ENCODE data around the gene ATRNL1. TPM values are rescaled to one million over a fixed set of nuclear protein-coding genes. Genes with fewer than 3 reads are reported as not detected.
"Not testable (repeated sequence)": the region's sequence is repeated elsewhere in the genome, so short reads cannot be mapped to it uniquely, and the experiment has no call there.

ATRNL1 gene
- total RNA-seq, 1 donor from 2014 or later = 15.5 TPM

DNA sequence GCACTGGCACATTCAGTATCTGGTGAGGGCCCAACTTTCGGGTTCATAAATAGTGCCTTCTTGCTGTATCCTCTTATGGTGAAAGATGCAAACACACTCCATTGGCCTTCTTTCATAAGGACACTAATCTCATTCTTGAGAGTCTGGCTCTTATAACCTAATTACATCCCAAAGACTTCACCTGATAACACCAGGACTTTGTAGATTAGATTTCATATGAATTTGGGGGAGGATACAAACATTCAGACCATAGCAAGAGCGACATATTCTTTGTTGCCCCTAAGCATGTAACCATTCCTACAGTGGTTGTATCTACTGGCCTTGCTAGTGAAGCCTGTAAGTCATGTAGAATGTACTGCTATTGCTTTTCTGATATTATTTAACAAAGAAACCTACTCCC lies 654.6 kb downstream of the ATRNL1 start:
- intact Hi-C loops (cut with DNase I) = no loop called here
- H3K36me3 ChIP-seq = no peaks in the 10 kb centered on the region
- H3K4me1 ChIP-seq = no peaks in the 10 kb centered on the region
- no peak for DNase-seq (ENCODE audit: extremely low spot score in 2 of 2)
- no peak overlapping the region for H3K4me3 ChIP-seq
- H3K27me3 ChIP-seq = no peaks in the 10 kb centered on the region
- no peaks in the 10 kb centered on the region for H3K9me3 ChIP-seq
- TF ChIP-seq CTCF (IDR thresholded peaks at IDR 0.05) (no peak), POLR2A (IDR thresholded peaks at IDR 0.05) (no peak), POLR2AphosphoS5 (IDR thresholded peaks at IDR 0.05; ENCODE audit: insufficient read depth in 1 of 2, low read depth in 1 of 2) (no peak)
- H3K27ac ChIP-seq = no peak overlapping the region

DNA sequence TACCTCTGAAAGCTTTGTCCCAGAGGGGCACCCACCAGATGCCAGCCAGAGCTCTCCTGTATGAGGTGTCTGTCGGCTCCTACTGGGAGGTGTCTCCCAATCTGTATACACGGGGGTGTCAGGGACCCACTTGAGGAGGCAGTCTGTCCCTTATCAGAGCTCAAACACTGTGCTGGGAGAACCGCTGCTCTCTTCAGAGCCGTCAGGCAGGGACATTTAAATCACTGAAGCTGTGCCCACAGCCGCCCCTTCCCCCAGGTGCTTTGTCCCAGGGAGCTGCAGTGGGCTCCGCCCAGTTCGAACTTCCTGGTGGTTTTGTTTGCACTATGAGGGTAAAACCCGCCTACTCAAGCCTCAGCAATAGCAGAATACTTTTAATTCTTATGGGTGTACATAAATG lies 665.3 kb downstream of the ATRNL1 start:
- H3K27me3 ChIP-seq; H3K36me3 ChIP-seq; DNase-seq (ENCODE audit: extremely low spot score in 2 of 2); H3K9me3 ChIP-seq; H3K27ac ChIP-seq; H3K4me3 ChIP-seq; H3K4me1 ChIP-seq; intact Hi-C loops (cut with DNase I): not testable (repeated sequence)

DNA sequence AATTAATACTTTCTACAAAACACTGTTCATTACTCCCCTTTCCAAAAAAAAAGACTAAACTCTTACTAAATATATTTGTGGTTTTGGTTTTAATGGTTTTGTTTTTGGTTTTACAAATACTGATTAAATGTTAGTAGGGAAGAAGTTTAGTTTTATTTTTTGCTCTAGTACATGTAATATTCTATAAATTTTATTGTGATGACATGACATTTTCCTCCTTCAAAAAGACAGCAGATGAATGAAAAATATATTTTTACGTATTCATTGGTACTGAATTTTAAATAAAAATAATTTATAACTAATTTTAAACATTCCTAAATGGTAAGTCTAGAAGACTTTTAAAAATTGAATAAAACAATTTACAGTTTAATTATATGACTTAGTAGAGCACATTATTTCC lies 667.0 kb downstream of the ATRNL1 start:
- H3K9me3 ChIP-seq = no peaks in the 10 kb centered on the region
- H3K4me3 ChIP-seq = no peak overlapping the region
- H3K27ac ChIP-seq = no peak overlapping the region
- H3K27me3 ChIP-seq = no peaks in the 10 kb centered on the region
- no peak for DNase-seq (ENCODE audit: extremely low spot score in 2 of 2)
- H3K36me3 ChIP-seq = no peaks in the 10 kb centered on the region
- intact Hi-C loops (cut with DNase I) = no loop called here
- TF ChIP-seq POLR2AphosphoS5 (IDR thresholded peaks at IDR 0.05; ENCODE audit: insufficient read depth in 1 of 2, low read depth in 1 of 2) (no peak), POLR2A (IDR thresholded peaks at IDR 0.05) (no peak), CTCF (IDR thresholded peaks at IDR 0.05) (no peak)
- no peaks in the 10 kb centered on the region for H3K4me1 ChIP-seq

DNA sequence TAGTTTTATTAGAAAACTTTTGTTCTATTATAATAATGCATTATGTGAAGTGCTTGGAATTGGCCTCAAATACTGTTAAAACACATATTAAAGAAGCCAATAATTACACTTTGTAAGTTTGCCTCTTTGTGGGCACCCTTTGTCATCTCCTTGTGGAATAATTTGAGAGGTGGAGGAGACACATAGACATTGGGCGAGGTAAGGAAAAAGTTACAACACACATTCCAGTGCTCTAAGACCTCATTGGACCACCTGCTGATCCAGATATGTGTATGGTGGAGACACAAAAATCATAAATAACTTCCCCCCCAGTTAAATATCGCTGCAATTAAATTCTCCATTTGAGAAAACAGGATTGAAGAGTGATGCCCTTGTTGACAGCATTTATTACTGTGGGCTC lies 668.0 kb downstream of the ATRNL1 start:
- intact Hi-C loops (cut with DNase I) = no loop called here
- H3K4me1 ChIP-seq = no peaks in the 10 kb centered on the region

DNA sequence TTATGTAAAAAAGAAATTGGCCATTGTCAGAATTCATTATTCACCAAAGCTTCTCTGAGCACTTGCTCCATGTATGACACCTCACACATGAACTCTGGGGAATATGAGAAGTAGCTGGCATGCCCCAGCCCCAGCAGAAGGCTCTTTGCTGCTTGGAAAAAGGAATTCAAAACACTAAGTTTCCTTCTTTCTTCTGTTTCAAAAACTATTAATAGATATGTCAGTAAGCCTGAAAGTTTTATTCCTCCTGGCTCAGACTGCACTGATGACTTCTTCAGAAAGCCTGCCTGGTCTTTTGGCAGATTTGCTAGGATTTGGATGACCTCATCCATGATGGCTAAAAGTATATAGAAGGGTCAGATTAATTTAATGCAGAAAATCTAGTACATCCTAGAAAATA lies 668.9 kb downstream of the ATRNL1 start:
- no peak overlapping the region for H3K4me3 ChIP-seq
- H3K36me3 ChIP-seq = no peaks in the 10 kb centered on the region
- intact Hi-C loops (cut with DNase I) = no loop called here
- no peaks in the 10 kb centered on the region for H3K27me3 ChIP-seq
- TF ChIP-seq POLR2A (IDR thresholded peaks at IDR 0.05) (no peak), CTCF (IDR thresholded peaks at IDR 0.05) (no peak), POLR2AphosphoS5 (IDR thresholded peaks at IDR 0.05; ENCODE audit: insufficient read depth in 1 of 2, low read depth in 1 of 2) (no peak)
- H3K9me3 ChIP-seq = no peaks in the 10 kb centered on the region
- DNase-seq (ENCODE audit: extremely low spot score in 2 of 2) = no peak
- no peaks in the 10 kb centered on the region for H3K4me1 ChIP-seq
- no peak overlapping the region for H3K27ac ChIP-seq

More for the DNA sequence above, 668.0 kb downstream of the ATRNL1 start:
- TF ChIP-seq POLR2A (IDR thresholded peaks at IDR 0.05) = no peak
- no peak for TF ChIP-seq POLR2AphosphoS5 (IDR thresholded peaks at IDR 0.05; ENCODE audit: insufficient read depth in 1 of 2, low read depth in 1 of 2)
- no peak for TF ChIP-seq CTCF (IDR thresholded peaks at IDR 0.05)
- no peak for DNase-seq (ENCODE audit: extremely low spot score in 2 of 2)
- Histone ChIP-seq H3K9me3 (no peaks in the 10 kb centered on the region), H3K27ac (no peak overlapping the region), H3K36me3 (no peaks in the 10 kb centered on the region), H3K27me3 (no peaks in the 10 kb centered on the region), H3K4me3 (no peak overlapping the region)

GRCh38 chr10:115771755-115772154 lies 678.6 kb downstream of the ATRNL1 start:
- H3K4me3 ChIP-seq = no peak overlapping the region
- no peaks in the 10 kb centered on the region for H3K4me1 ChIP-seq
- no peaks in the 10 kb centered on the region for H3K36me3 ChIP-seq
- H3K9me3 ChIP-seq = no peaks in the 10 kb centered on the region
- H3K27me3 ChIP-seq = no peaks in the 10 kb centered on the region
- H3K27ac ChIP-seq = no peak overlapping the region
- intact Hi-C loops (cut with DNase I) = no loop called here
- DNase-seq (ENCODE audit: extremely low spot score in 2 of 2) = no peak
- TF ChIP-seq POLR2AphosphoS5 (IDR thresholded peaks at IDR 0.05; ENCODE audit: insufficient read depth in 1 of 2, low read depth in 1 of 2) = no peak
- TF ChIP-seq CTCF (IDR thresholded peaks at IDR 0.05) = no peak
- TF ChIP-seq POLR2A (IDR thresholded peaks at IDR 0.05) = no peak
